ENCODE measurements around the gene CCNJL.

The CCNJL gene, protein sequence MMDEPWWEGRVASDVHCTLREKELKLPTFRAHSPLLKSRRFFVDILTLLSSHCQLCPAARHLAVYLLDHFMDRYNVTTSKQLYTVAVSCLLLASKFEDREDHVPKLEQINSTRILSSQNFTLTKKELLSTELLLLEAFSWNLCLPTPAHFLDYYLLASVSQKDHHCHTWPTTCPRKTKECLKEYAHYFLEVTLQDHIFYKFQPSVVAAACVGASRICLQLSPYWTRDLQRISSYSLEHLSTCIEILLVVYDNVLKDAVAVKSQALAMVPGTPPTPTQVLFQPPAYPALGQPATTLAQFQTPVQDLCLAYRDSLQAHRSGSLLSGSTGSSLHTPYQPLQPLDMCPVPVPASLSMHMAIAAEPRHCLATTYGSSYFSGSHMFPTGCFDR

DNA sequence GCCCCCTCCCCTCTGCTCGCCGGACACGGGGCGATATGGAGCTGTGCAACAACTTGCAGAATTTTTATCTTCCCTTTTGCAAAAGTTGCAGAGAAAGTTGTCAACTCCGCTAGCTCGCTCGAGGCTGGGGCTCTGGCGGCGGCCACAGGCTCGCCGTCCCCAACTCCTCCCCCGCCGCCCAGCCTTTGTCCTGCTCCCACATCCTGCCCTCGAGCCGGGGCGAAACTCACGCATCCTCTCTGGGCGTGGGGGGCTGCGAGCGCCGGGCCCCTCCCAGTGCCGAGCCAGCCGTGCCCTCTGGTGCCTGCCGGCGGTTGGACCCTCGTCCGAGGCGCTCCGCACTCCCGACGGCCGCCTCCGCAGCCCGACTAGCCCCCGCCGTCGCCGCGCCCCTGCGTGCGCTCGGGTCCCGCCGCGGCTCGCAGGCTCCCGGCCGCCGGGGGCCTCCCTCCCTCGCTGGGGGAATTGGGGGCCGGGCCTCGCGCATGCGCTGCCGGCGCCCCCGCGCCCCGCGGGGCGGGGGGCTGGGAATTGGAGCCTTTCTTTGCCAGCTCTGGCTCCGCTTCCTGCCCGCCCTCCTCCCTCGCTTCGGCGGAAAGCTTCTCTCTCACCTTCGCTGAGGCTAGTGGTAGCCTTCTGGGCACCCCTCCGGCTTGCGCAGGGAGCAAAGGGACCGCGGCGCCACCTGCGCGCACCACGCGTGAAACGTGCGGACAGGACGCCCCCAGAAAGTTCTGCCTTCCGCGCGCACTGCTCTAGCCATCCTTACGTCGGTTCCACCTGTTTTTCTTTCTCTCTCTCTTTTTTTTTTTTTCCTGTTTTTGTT lies at the start of gene CCNJL:
TSS of gene CCNJL (minus strand) at position 431 of the 826 bp plus-strand sequence. CDS start 641 bp downstream, outside the sequence.
- H3K36me3 Mint-ChIP-seq (ENCODE audit: insufficient read depth) = peaks cover 2% of the 10 kb centered on the region
- H3K4me3 Mint-ChIP-seq = peak within 1 kb of the TSS; percentile 71
- no peaks in the 10 kb centered on the region for H3K9me3 Mint-ChIP-seq
- ATAC-seq (replicated peaks; ENCODE audit: extremely low read depth, poor library complexity, severe bottlenecking) (no peak), DNase-seq (ENCODE audit: low spot score in 2 of 2) (no peak)
- peaks cover 91% of the 10 kb centered on the region for H3K27me3 Mint-ChIP-seq
- peaks cover 5% of the 10 kb centered on the region for H3K4me1 Mint-ChIP-seq
- no peak within 1 kb of the TSS for H3K27ac Mint-ChIP-seq (ENCODE audit: low read depth)

DNA sequence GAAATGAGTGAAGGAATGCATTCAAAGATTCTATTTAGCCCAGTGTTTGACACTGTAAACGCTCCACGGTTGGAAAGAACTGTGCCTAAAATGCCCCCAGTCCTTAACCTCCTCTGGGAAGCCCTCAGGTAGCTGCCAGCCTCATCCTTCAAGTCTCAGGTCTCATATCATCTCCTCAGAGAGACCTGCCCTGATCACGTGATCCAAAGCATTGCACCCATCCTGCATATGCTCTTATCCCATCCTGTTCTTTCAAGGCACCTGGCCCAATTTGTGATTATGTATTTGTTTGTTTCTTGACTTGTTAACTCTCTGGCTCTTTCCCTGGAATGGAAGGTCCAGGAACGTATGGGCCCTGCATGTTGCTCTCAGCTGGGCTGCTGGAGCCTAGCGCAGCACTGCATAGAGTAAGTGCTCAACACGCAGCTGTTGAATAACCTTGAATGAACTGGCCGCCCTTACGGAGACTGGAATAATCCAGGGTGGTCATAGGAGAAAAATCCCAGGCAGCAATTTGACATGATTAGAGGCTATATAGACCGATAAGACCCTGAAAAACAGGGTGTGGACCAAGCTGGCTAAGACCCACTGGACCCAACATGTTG lies 49.4 kb upstream of the CCNJL start:
- no peaks in the 10 kb centered on the region for H3K4me1 Mint-ChIP-seq
- H3K27me3 Mint-ChIP-seq = peaks cover 35% of the 10 kb centered on the region
- no peaks in the 10 kb centered on the region for H3K9me3 Mint-ChIP-seq

DNA sequence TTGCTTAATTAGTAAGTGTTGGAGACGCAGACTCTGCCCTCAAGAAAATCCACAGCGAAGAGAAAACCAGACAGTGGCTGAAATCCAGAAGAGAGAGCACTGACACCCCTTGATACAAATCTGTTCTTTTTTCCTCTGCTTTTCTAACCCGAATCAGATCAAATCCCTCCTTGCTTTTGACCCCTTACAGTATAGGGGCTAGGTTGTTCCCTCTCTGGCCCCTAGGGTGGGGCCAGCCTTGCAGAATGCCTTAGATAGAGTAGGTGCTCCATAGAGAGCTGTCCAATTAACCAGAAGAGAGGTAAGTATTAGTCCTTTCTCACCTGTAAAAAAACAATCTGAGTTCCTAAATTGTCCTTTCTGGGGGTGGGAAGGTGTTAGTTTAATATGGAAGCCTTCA lies 47.9 kb upstream of the CCNJL start:
- no peaks in the 10 kb centered on the region for H3K4me1 Mint-ChIP-seq
- H3K9me3 Mint-ChIP-seq = no peaks in the 10 kb centered on the region
- DNase-seq (ENCODE audit: low spot score in 2 of 2) = no peak
- no peak overlapping the region for H3K4me3 Mint-ChIP-seq
- no peak for ATAC-seq (replicated peaks; ENCODE audit: extremely low read depth, poor library complexity, severe bottlenecking)
- no peak overlapping the region for H3K27ac Mint-ChIP-seq (ENCODE audit: low read depth)
- H3K36me3 Mint-ChIP-seq (ENCODE audit: insufficient read depth) = peaks cover 2% of the 10 kb centered on the region
- H3K27me3 Mint-ChIP-seq = peaks cover 33% of the 10 kb centered on the region

More for the DNA sequence above, 49.4 kb upstream of the CCNJL start:
- Mint-ChIP-seq H3K36me3 (ENCODE audit: insufficient read depth) (peaks cover 2% of the 10 kb centered on the region), H3K4me3 (no peak overlapping the region), H3K27ac (ENCODE audit: low read depth) (no peak overlapping the region)
- DNase-seq (ENCODE audit: low spot score in 2 of 2) (no peak), ATAC-seq (replicated peaks; ENCODE audit: extremely low read depth, poor library complexity, severe bottlenecking) (no peak)

DNA sequence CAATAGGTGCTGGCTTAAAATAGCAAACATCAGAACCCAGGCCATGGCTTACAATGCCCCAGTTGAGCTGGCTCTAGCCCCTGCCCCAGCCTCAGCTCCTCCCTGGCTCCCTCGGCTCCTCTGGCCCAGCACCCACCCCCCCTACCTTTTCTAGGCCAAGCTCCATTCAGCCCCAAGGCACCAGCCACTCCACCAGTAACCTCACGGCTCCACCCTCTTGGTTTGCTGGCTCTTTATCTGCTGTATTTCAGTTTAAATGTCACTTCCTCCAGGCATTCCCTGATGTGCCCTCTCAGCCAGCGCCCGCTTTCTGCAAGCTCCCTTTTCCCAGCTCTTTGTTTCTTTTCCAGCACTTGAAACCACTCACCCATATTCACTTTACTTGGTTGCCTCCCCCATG lies 47.5 kb upstream of the CCNJL start:
- H3K36me3 Mint-ChIP-seq (ENCODE audit: insufficient read depth) = peaks cover 2% of the 10 kb centered on the region
- no peak overlapping the region for H3K27ac Mint-ChIP-seq (ENCODE audit: low read depth)
- no peak overlapping the region for H3K4me3 Mint-ChIP-seq
- H3K27me3 Mint-ChIP-seq = peaks cover 28% of the 10 kb centered on the region
- DNase-seq (ENCODE audit: low spot score in 2 of 2) (no peak), ATAC-seq (replicated peaks; ENCODE audit: extremely low read depth, poor library complexity, severe bottlenecking) (no peak)
- H3K4me1 Mint-ChIP-seq = no peaks in the 10 kb centered on the region
- no peaks in the 10 kb centered on the region for H3K9me3 Mint-ChIP-seq

DNA sequence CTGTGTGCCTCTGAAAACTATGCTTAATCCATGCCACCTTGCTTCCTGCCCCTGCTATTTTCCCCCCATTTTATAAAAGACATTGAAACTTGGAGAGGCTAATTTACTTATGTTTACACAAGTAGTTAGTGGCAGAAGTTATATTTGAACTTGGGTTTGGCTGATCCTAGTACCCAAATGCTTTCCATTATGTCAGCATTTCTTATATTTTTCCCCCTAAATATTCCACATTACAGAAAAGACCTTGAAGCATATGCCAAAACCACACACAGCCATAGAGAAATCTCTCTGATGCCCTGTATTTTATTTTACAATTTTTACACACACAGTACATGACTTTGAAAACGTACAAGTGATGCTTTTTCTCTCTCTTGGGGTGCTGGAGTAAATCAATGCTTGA lies 46.9 kb upstream of the CCNJL start:
- Mint-ChIP-seq H3K27ac (ENCODE audit: low read depth) (no peak overlapping the region), H3K9me3 (no peaks in the 10 kb centered on the region), H3K4me1 (no peaks in the 10 kb centered on the region), H3K36me3 (ENCODE audit: insufficient read depth) (peaks cover 2% of the 10 kb centered on the region), H3K4me3 (no peak overlapping the region), H3K27me3 (peaks cover 25% of the 10 kb centered on the region)
- ATAC-seq (replicated peaks; ENCODE audit: extremely low read depth, poor library complexity, severe bottlenecking) = no peak
- DNase-seq (ENCODE audit: low spot score in 2 of 2) = no peak

GRCh38 chr5:160357861-160358411 lies 45.6 kb upstream of the CCNJL start:
- H3K27ac Mint-ChIP-seq (ENCODE audit: low read depth) = no peak overlapping the region
- DNase-seq (ENCODE audit: low spot score in 2 of 2) (no peak), ATAC-seq (replicated peaks; ENCODE audit: extremely low read depth, poor library complexity, severe bottlenecking) (no peak)
- peaks cover 2% of the 10 kb centered on the region for H3K36me3 Mint-ChIP-seq (ENCODE audit: insufficient read depth)
- H3K27me3 Mint-ChIP-seq = peaks cover 32% of the 10 kb centered on the region
- H3K9me3 Mint-ChIP-seq = no peaks in the 10 kb centered on the region
- no peak overlapping the region for H3K4me3 Mint-ChIP-seq
- H3K4me1 Mint-ChIP-seq = no peaks in the 10 kb centered on the region

DNA sequence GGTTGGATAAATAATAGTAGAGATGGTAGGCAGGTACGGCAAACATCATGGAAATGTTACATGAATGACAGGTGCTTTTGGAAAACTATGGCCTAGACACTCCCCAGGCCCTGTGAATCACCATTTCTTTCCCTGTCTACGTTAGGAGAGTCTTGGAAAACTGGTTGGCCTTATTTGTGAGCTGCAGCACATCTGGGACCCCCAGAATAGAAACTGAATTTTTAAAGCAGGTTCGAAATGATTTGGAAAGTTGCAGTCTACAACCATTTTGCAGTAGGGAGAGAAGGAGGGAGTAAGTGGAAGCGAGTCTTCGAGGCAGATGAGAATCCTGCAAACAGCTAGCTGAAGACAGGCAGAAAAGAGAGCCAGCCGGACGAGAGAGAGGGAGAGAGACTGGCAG lies 45.0 kb upstream of the CCNJL start:
- no peaks in the 10 kb centered on the region for H3K9me3 Mint-ChIP-seq
- DNase-seq (ENCODE audit: low spot score in 2 of 2) (no peak), ATAC-seq (replicated peaks; ENCODE audit: extremely low read depth, poor library complexity, severe bottlenecking) (no peak)
- H3K4me3 Mint-ChIP-seq = no peak overlapping the region
- H3K36me3 Mint-ChIP-seq (ENCODE audit: insufficient read depth) = peaks cover 2% of the 10 kb centered on the region
- H3K27ac Mint-ChIP-seq (ENCODE audit: low read depth) = no peak overlapping the region
- H3K4me1 Mint-ChIP-seq = no peaks in the 10 kb centered on the region
- H3K27me3 Mint-ChIP-seq = peaks cover 33% of the 10 kb centered on the region

GRCh38 chr5:160356550-160357347 lies 44.4 kb upstream of the CCNJL start:
- Mint-ChIP-seq H3K36me3 (ENCODE audit: insufficient read depth) (peaks cover 2% of the 10 kb centered on the region), H3K9me3 (no peaks in the 10 kb centered on the region), H3K4me3 (no peak overlapping the region), H3K27me3 (peaks cover 33% of the 10 kb centered on the region), H3K27ac (ENCODE audit: low read depth) (no peak overlapping the region), H3K4me1 (no peaks in the 10 kb centered on the region)
- DNase-seq (ENCODE audit: low spot score in 2 of 2) (no peak), ATAC-seq (replicated peaks; ENCODE audit: extremely low read depth, poor library complexity, severe bottlenecking) (no peak)

GRCh38 chr5:160354666-160355065 lies 42.3 kb upstream of the CCNJL start:
- ATAC-seq (replicated peaks; ENCODE audit: extremely low read depth, poor library complexity, severe bottlenecking) (no peak), DNase-seq (ENCODE audit: low spot score in 2 of 2) (no peak)
- no peaks in the 10 kb centered on the region for H3K9me3 Mint-ChIP-seq
- H3K27ac Mint-ChIP-seq (ENCODE audit: low read depth) = no peak overlapping the region
- H3K4me3 Mint-ChIP-seq = no peak overlapping the region
- H3K4me1 Mint-ChIP-seq = no peaks in the 10 kb centered on the region
- H3K27me3 Mint-ChIP-seq = peaks cover 24% of the 10 kb centered on the region
- H3K36me3 Mint-ChIP-seq (ENCODE audit: insufficient read depth) = no peaks in the 10 kb centered on the region

GRCh38 chr5:160353379-160353778 lies 41.0 kb upstream of the CCNJL start:
- DNase-seq (ENCODE audit: low spot score in 2 of 2) (no peak), ATAC-seq (replicated peaks; ENCODE audit: extremely low read depth, poor library complexity, severe bottlenecking) (no peak)
- no peak overlapping the region for H3K4me3 Mint-ChIP-seq
- no peak overlapping the region for H3K27ac Mint-ChIP-seq (ENCODE audit: low read depth)
- H3K36me3 Mint-ChIP-seq (ENCODE audit: insufficient read depth) = no peaks in the 10 kb centered on the region
- no peaks in the 10 kb centered on the region for H3K9me3 Mint-ChIP-seq
- peaks cover 16% of the 10 kb centered on the region for H3K27me3 Mint-ChIP-seq
- H3K4me1 Mint-ChIP-seq = no peaks in the 10 kb centered on the region

DNA sequence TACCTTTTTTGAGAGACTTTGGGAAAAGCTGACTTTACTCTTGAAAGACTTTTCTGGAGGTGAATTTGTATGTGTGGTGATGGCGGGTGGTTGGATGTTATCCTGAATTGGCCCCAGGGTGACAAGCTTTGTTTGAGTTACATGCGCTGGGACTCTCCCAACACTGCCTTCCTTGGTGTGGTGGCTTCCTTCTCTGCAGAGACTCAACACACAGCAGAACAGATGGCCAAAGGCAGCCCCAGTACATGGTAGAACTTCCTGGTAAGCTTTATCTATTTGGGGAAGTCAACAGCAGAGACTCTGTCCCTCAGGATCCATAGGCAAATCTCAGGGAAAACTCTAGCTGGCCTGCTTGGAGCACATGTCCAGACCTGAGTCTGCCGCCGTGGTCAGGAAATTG lies 39.9 kb upstream of the CCNJL start:
- H3K27ac Mint-ChIP-seq (ENCODE audit: low read depth) = no peak overlapping the region
- no peaks in the 10 kb centered on the region for H3K9me3 Mint-ChIP-seq
- no peak overlapping the region for H3K4me3 Mint-ChIP-seq
- ATAC-seq (replicated peaks; ENCODE audit: extremely low read depth, poor library complexity, severe bottlenecking) (no peak), DNase-seq (ENCODE audit: low spot score in 2 of 2) (no peak)
- H3K4me1 Mint-ChIP-seq = no peaks in the 10 kb centered on the region
- peaks cover 11% of the 10 kb centered on the region for H3K27me3 Mint-ChIP-seq
- no peaks in the 10 kb centered on the region for H3K36me3 Mint-ChIP-seq (ENCODE audit: insufficient read depth)

- ATAC-seq (replicated peaks; ENCODE audit: extremely low read depth, poor library complexity, severe bottlenecking) (no peak), DNase-seq (ENCODE audit: low spot score in 2 of 2) (no peak)
- no peak overlapping the region for H3K27ac Mint-ChIP-seq (ENCODE audit: low read depth)
- H3K36me3 Mint-ChIP-seq (ENCODE audit: insufficient read depth) = no peaks in the 10 kb centered on the region
- peaks cover 8% of the 10 kb centered on the region for H3K27me3 Mint-ChIP-seq
- H3K4me1 Mint-ChIP-seq = no peaks in the 10 kb centered on the region
- no peak overlapping the region for H3K4me3 Mint-ChIP-seq
- no peaks in the 10 kb centered on the region for H3K9me3 Mint-ChIP-seq
Observed at GRCh38 chr5:160349935-160350303, 37.6 kb upstream of the CCNJL start.
